H1 (cell line): ENCODE measurements around the gene RBM47. TPM values are rescaled to one million over a fixed set of nuclear protein-coding genes. Genes with fewer than 3 reads are reported as not detected.

Experiments
- ASH2L ChIP-seq: fragments of 200-600, 300-600 bp; sonication (generic); IDR thresholded peaks from one replicate; pipeline ENCODE4 v1.7.1; 2017; ENCODE audit warnings: low read length
- BACH1 ChIP-seq: IDR thresholded peaks from 2 replicates; pipeline ENCODE4 v1.6.1; 2012; ENCODE audit warnings: low read length, improper control_type of control experiment
- BRCA1 ChIP-seq: IDR thresholded peaks from 2 replicates; pipeline ENCODE4 v1.6.1; 2012; ENCODE audit warnings: low read depth, low read length, improper control_type of control experiment
- CBX5 ChIP-seq: fragments of 300-800, 300-1000 bp; sonication (generic); IDR thresholded peaks from 2 replicates; pipeline ENCODE4 v1.7.1; 2016; ENCODE audit warnings: antibody characterized with exemption, low read length, low read depth
- CHD2 ChIP-seq: IDR thresholded peaks from 2 replicates; pipeline ENCODE4 v1.6.1; 2012; ENCODE audit warnings: low read length, improper control_type of control experiment
- KDM4A ChIP-seq: IDR thresholded peaks from one replicate; pipeline ENCODE4 v1.7.1; 2012; ENCODE audit warnings: low read depth, mild to moderate bottlenecking, moderate library complexity, low read length, inconsistent platforms; ENCODE audit not compliant: severe bottlenecking
- NANOG ChIP-seq: IDR thresholded peaks from 2 replicates; pipeline ENCODE4 v1.6.1; 2011; ENCODE audit warnings: low read length, low read depth, mild to moderate bottlenecking, inconsistent platforms; ENCODE audit not compliant: insufficient read depth, poor library complexity, severe bottlenecking
- PHF8 ChIP-seq: fragments of 200-600 bp; sonication (generic); conservative IDR thresholded peaks from 2 replicates; pipeline ENCODE4 v1.7.1; 2012; ENCODE audit warnings: low read depth, mild to moderate bottlenecking, inconsistent platforms, low read length, moderate library complexity
- POLR2A ChIP-seq, 2 experiments: IDR thresholded peaks; 1 replicate in 1 of 2; 2 replicates in 1 of 2; pipeline ENCODE4 v1.6.1; 2011; ENCODE audit warnings: low read depth in 2 of 2, low read length in 2 of 2, mild to moderate bottlenecking in 2 of 2; ENCODE audit errors: control extremely low read depth in 1 of 2
- POU5F1 ChIP-seq: IDR thresholded peaks from 2 replicates; pipeline ENCODE4 v1.6.1; 2011; ENCODE audit warnings: low read depth, mild to moderate bottlenecking, low read length, moderate library complexity
- RAD21 ChIP-seq, 2 experiments: IDR thresholded peaks in 1 of 2; conservative IDR thresholded peaks in 1 of 2; 2 replicates each; pipeline ENCODE4 v1.6.1; 2011; ENCODE audit warnings: low read depth in 2 of 2, low read length in 2 of 2, improper control_type of control experiment in 1 of 2, inconsistent platforms in 1 of 2, mild to moderate bottlenecking in 1 of 2, moderate library complexity in 1 of 2
- RBBP5 ChIP-seq: IDR thresholded peaks from 2 replicates; pipeline ENCODE4 v1.7.1; 2012; ENCODE audit warnings: low read depth, mild to moderate bottlenecking, inconsistent platforms, low read length, moderate library complexity, borderline replicate concordance
- RXRA ChIP-seq: IDR thresholded peaks from 2 replicates; pipeline ENCODE4 v1.6.1; 2011; ENCODE audit warnings: low read depth, mild to moderate bottlenecking, low read length, moderate library complexity; ENCODE audit not compliant: insufficient read depth
- SIN3A ChIP-seq, 2 experiments: IDR thresholded peaks in 1 of 2; conservative IDR thresholded peaks in 1 of 2; 2 replicates each; pipeline ENCODE4 v1.6.1; 2011 to 2012; ENCODE audit warnings: low read length in 2 of 2, improper control_type of control experiment in 1 of 2, low read depth in 1 of 2, mild to moderate bottlenecking in 1 of 2
- SP1 ChIP-seq: IDR thresholded peaks from 2 replicates; pipeline ENCODE4 v1.6.1; 2011; ENCODE audit warnings: low read depth, low read length
- SRF ChIP-seq: IDR thresholded peaks from 2 replicates; pipeline ENCODE4 v1.6.1; 2011; ENCODE audit warnings: mild to moderate bottlenecking, low read depth, low read length, moderate library complexity
- SUZ12 ChIP-seq: fragments of 200-600 bp; sonication (generic); IDR thresholded peaks from 2 replicates; pipeline ENCODE4 v1.6.1; 2012; ENCODE audit warnings: mild to moderate bottlenecking, inconsistent platforms, low read length, moderate library complexity, mixed read lengths
- TAF1 ChIP-seq: IDR thresholded peaks from 2 replicates; pipeline ENCODE4 v1.6.1; 2011; ENCODE audit warnings: mild to moderate bottlenecking, low read depth, low read length
- TBP ChIP-seq: IDR thresholded peaks from 2 replicates; pipeline ENCODE4 v1.6.1; 2011; ENCODE audit warnings: low read depth, low read length, improper control_type of control experiment
- YY1 ChIP-seq: IDR thresholded peaks from 2 replicates; pipeline ENCODE4 v1.6.1; 2011; ENCODE audit warnings: low read depth, mild to moderate bottlenecking, low read length
- polyA plus RNA-seq, 7 experiments: library from polyadenylated mRNA; depleted of rRNA in 3 of 7; stranded (reverse) in 5 of 7; unstranded in 2 of 7; fragments of >200 nt in 5 of 7; fragments of 200-250 nt in 2 of 7; gene quantifications; 1 replicate in 5 of 7; 2 replicates in 1 of 7; 4 replicates in 1 of 7; pipeline versions ENCODE4 v1.2.1 to v1.2.3, GENCODE V29; 2011 to 2013; ENCODE audit warnings: missing spikeins in 2 of 7, mixed read lengths in 2 of 7
- total RNA-seq: library from RNA; stranded (reverse); fragmentation: NEBNext Ultra II Directional; extraction: Animal tissue kit (Norgen Biotek cat#: 25700); gene quantifications from 2 replicates; pipeline ENCODE4 v1.2.1, GENCODE V29; 2021
- TF ChIP-seq, protein P1 (sequence below): IDR thresholded peaks from 2 replicates; pipeline ENCODE4 v1.6.1; 2012; ENCODE audit warnings: low read length, inconsistent platforms

RBM47 gene
- total and polyA plus RNA-seq, 2 of the 8 experiments (the other 6 are each of a cell fraction or from before 2014, with no cell fraction given), result 42.8 to 78.9 TPM

DNA sequence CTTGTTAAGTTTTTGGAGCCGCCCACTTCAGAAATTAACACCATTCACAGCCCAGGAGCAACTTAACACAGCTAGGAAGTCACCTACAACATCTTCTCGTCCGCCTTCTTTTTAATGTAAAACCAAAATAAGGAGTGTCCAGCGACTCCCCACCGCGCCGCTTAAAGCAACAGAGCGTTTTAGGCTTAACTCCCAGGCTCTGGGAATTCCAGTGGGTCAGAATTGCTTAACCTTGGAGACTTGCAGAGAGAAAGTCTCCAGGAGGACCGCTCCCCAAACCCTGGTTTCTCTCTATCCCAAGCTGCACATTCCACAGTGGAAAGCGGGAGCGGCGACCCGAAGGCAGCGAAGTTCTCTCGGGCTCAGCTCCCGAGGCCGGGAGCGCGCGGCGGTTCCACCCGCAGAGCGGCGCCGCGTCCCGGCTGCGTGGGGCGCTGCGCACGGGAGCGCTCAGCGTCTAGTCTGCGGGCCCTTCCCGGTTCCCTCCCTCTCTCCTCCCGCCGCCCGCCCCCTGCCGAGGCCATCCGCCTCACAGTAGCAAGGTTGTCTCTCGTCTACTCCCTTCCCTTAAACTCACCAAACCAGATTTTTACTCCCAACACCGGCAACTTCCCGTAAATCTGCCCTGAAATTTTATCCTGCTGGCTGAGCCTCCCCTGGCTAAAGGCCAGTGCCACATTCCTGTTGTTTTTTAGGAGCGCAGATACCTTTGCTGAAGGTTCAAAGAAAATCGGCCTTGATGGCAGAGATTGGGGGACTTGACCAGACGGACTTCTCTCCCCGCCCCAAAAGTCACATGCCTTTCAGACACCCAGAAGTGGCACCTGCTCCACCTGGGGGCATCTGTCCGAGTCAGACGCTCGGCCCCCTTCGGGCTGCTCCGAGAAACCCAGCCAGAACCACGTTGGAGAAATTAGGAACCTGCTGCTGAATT is at the start of gene RBM47 (continued):
- TF ChIP-seq PHF8 (peak; percentile 58), RXRA (no peak), NANOG (peak; percentile 81), BRCA1 (no peak), SUZ12 (no peak), RBBP5 (peak; percentile 99), RAD21 (IDR thresholded peaks at IDR 0.05 in 1 of 2, conservative IDR thresholded peaks at IDR 0.05 in 1 of 2; ENCODE audit: low read depth in 2 of 2, low read length in 2 of 2) (0 out of 4 replicates have a peak, but pooled peaks of 1 of the 2 experiments have one; percentile 1), POU5F1 (no peak), TBP (0 out of 2 replicates have a peak, but pooled peaks have one; percentile 37), YY1 (peak; percentile 6; the same call in 1 of the 2 replicates), CHD2 (no peak), ASH2L (peak; percentile 94), POLR2A (IDR thresholded peaks at IDR 0.05; ENCODE audit: control extremely low read depth in 1 of 2, low read depth in 2 of 2, low read length in 2 of 2) (peak; percentile 55 to 60), SIN3A (conservative IDR thresholded peaks at IDR 0.05 in 1 of 2, IDR thresholded peaks at IDR 0.05 in 1 of 2; ENCODE audit: low read depth in 1 of 2, low read length in 2 of 2) (peak in 1 of 2 experiments; percentile 25; a peak in 1 of 4 replicates), TAF1 (peak; percentile 66), CBX5 (no peak), SP1 (peak; percentile 66), KDM4A (peak; percentile 24), SRF (no peak), BACH1 (peak; percentile 36; the same call in 1 of the 2 replicates)
- TF ChIP-seq, protein P1, sequence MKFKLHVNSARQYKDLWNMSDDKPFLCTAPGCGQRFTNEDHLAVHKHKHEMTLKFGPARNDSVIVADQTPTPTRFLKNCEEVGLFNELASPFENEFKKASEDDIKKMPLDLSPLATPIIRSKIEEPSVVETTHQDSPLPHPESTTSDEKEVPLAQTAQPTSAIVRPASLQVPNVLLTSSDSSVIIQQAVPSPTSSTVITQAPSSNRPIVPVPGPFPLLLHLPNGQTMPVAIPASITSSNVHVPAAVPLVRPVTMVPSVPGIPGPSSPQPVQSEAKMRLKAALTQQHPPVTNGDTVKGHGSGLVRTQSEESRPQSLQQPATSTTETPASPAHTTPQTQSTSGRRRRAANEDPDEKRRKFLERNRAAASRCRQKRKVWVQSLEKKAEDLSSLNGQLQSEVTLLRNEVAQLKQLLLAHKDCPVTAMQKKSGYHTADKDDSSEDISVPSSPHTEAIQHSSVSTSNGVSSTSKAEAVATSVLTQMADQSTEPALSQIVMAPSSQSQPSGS, result 0 out of 2 replicates have a peak, but pooled peaks have one; percentile 22
